Measurements from ENCODE around the gene PIN4. TPM values are rescaled to one million over a fixed set of nuclear protein-coding genes. Genes with fewer than 3 reads are reported as not detected.

PIN4 gene
- total and polyA plus RNA-seq, 2 experiments from 2014 or later, result 16.3 to 39.4 TPM

DNA sequence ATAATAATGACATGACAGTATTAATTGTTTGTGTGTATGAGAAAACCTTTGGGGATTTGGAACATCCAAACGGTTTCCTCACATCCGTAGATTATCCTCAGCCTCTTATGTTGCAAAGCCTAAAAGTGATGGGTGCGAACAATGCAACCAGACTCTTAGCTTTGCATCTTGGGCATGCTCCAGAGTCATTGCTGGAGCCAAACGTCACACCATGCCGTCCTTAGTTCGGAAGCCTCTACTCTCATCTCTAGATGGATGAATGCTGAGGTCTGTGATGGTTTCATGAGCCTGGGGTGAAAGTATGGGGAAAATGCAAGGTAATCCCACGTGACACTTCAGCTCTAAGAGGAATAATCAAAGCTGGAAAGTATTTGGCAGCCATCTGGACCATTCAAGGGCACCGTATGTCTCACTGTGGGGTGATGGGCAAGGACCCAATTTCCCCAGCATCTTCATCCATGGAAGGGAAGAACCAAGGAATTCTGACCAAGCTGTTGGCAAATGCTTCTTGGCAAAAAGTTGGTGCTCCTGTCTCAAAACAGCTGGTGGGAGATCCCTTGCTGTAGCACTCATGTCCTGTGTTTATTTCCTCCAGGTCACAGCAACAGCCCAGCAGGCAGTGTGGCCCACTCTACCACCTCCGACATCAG, 43.6 kb upstream of the PIN4 start:
- H3K9me3 ChIP-seq (ENCODE audit: low read depth), result no peaks in the 10 kb centered on the region
- H4K20me1 ChIP-seq (ENCODE audit: insufficient read depth, poor library complexity, severe bottlenecking), result no peaks in the 10 kb centered on the region
- no peaks in the 10 kb centered on the region for H3K4me1 ChIP-seq (ENCODE audit: insufficient read depth)
- 81% methylated on average over 9 of the region's 9 CpGs for WGBS (ENCODE audit: low lambda C conversion rate, missing lambda C conversion rate)
- DNase-seq (ENCODE audit: low spot score), result no peak
- H3K79me2 ChIP-seq, result no peaks in the 10 kb centered on the region
- no peak overlapping the region for H2AFZ ChIP-seq
- TF ChIP-seq CTCF (IDR thresholded peaks at IDR 0.05; ENCODE audit: poor library complexity) (no peak), EZH2phosphoT487 (IDR thresholded peaks at IDR 0.05; ENCODE audit: low read depth, severe bottlenecking, unreplicated experiment) (no peak), EZH2 (IDR thresholded peaks at IDR 0.05; ENCODE audit: borderline replicate concordance) (no peak)
- no peak overlapping the region for H3K4me3 ChIP-seq
- no peaks in the 10 kb centered on the region for H3K36me3 ChIP-seq (replicated peaks; ENCODE audit: insufficient read depth, low read depth)
- no peak overlapping the region for H3K27ac ChIP-seq
- no peaks in the 10 kb centered on the region for H3K27me3 ChIP-seq
- no peaks in the 10 kb centered on the region for H3K9me2 ChIP-seq (replicated peaks; ENCODE audit: insufficient read depth)
- H3K4me2 ChIP-seq, result no peak overlapping the region

GRCh38 chrX:72139538-72139937, 42.0 kb upstream of the PIN4 start:
- no peaks in the 10 kb centered on the region for H3K9me3 ChIP-seq (ENCODE audit: low read depth)
- no peaks in the 10 kb centered on the region for H3K4me1 ChIP-seq (ENCODE audit: insufficient read depth)
- DNase-seq (ENCODE audit: low spot score), result no peak
- H3K9me2 ChIP-seq (replicated peaks; ENCODE audit: insufficient read depth), result no peaks in the 10 kb centered on the region
- no peaks in the 10 kb centered on the region for H4K20me1 ChIP-seq (ENCODE audit: insufficient read depth, poor library complexity, severe bottlenecking)
- no peak overlapping the region for H2AFZ ChIP-seq
- H3K79me2 ChIP-seq, result no peaks in the 10 kb centered on the region
- no peak overlapping the region for H3K4me3 ChIP-seq
- H3K4me2 ChIP-seq, result no peak overlapping the region
- no peaks in the 10 kb centered on the region for H3K27me3 ChIP-seq
- TF ChIP-seq CTCF (IDR thresholded peaks at IDR 0.05; ENCODE audit: poor library complexity) (no peak), EZH2 (IDR thresholded peaks at IDR 0.05; ENCODE audit: borderline replicate concordance) (no peak), EZH2phosphoT487 (IDR thresholded peaks at IDR 0.05; ENCODE audit: low read depth, severe bottlenecking, unreplicated experiment) (no peak)
- H3K27ac ChIP-seq, result no peak overlapping the region
- H3K36me3 ChIP-seq (replicated peaks; ENCODE audit: insufficient read depth, low read depth), result no peaks in the 10 kb centered on the region
- 93% methylated on average over 8 of the region's 8 CpGs for WGBS (ENCODE audit: low lambda C conversion rate, missing lambda C conversion rate)

- Histone ChIP-seq H3K9me3 (ENCODE audit: low read depth) (no peaks in the 10 kb centered on the region), H3K4me1 (ENCODE audit: insufficient read depth) (no peaks in the 10 kb centered on the region), H3K79me2 (no peaks in the 10 kb centered on the region), H2AFZ (no peak overlapping the region), H3K27me3 (no peaks in the 10 kb centered on the region), H3K27ac (no peak overlapping the region), H3K4me2 (no peak overlapping the region), H4K20me1 (ENCODE audit: insufficient read depth, poor library complexity, severe bottlenecking) (no peaks in the 10 kb centered on the region), H3K9me2 (replicated peaks; ENCODE audit: insufficient read depth) (no peaks in the 10 kb centered on the region), H3K36me3 (replicated peaks; ENCODE audit: insufficient read depth, low read depth) (no peaks in the 10 kb centered on the region), H3K4me3 (no peak overlapping the region)
- WGBS (ENCODE audit: low lambda C conversion rate, missing lambda C conversion rate), result 62% methylated on average over 4 of the region's 4 CpGs
- TF ChIP-seq EZH2phosphoT487 (IDR thresholded peaks at IDR 0.05; ENCODE audit: low read depth, severe bottlenecking, unreplicated experiment), result no peak
- TF ChIP-seq EZH2 (IDR thresholded peaks at IDR 0.05; ENCODE audit: borderline replicate concordance), result no peak
- TF ChIP-seq CTCF (IDR thresholded peaks at IDR 0.05; ENCODE audit: poor library complexity), result no peak
- no peak for DNase-seq (ENCODE audit: low spot score)
These were observed 40.1 kb upstream of the PIN4 start for GRCh38 chrX:72141372-72142004.
